ENCODE data around the gene GRN. TPM values are rescaled to one million over a fixed set of nuclear protein-coding genes. Genes with fewer than 3 reads are reported as not detected.
"Not testable (repeated sequence)": the region's sequence is repeated elsewhere in the genome, so short reads cannot be mapped to it uniquely, and the experiment has no call there.

GRN gene
- total RNA-seq, 1 donor from 2014 or later: 327 TPM

GRCh38 chr17:44390250-44390870 is 45.3 kb downstream of the GRN start:
- no peak overlapping the region for H3K4me2 ChIP-seq (ENCODE audit: low read length)
- no peak for TF ChIP-seq EZH2 (IDR thresholded peaks at IDR 0.05; ENCODE audit: insufficient read depth, low read length)
- TF ChIP-seq, protein P1, sequence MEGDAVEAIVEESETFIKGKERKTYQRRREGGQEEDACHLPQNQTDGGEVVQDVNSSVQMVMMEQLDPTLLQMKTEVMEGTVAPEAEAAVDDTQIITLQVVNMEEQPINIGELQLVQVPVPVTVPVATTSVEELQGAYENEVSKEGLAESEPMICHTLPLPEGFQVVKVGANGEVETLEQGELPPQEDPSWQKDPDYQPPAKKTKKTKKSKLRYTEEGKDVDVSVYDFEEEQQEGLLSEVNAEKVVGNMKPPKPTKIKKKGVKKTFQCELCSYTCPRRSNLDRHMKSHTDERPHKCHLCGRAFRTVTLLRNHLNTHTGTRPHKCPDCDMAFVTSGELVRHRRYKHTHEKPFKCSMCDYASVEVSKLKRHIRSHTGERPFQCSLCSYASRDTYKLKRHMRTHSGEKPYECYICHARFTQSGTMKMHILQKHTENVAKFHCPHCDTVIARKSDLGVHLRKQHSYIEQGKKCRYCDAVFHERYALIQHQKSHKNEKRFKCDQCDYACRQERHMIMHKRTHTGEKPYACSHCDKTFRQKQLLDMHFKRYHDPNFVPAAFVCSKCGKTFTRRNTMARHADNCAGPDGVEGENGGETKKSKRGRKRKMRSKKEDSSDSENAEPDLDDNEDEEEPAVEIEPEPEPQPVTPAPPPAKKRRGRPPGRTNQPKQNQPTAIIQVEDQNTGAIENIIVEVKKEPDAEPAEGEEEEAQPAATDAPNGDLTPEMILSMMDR (IDR thresholded peaks at IDR 0.05; ENCODE audit: insufficient read depth, low read depth, low read length): no peak
- peaks cover 3% of the 10 kb centered on the region for H3K27me3 ChIP-seq (ENCODE audit: insufficient read depth, low read length)
- DNase-seq (ENCODE audit: low read depth): no peak
- no peaks in the 10 kb centered on the region for H3K79me2 ChIP-seq (ENCODE audit: insufficient read depth, low read length)
- no peaks in the 10 kb centered on the region for H3K9me3 ChIP-seq (ENCODE audit: insufficient read depth, low read depth, low read length)
- H3K9ac ChIP-seq (ENCODE audit: low read length): no peak overlapping the region
- no peaks in the 10 kb centered on the region for H3K36me3 ChIP-seq (ENCODE audit: insufficient read depth, low read length)
- Mint-ChIP-seq H3K36me3 (ENCODE audit: low read depth, unreplicated experiment) (peaks cover 3% of the 10 kb centered on the region), H3K27ac (ENCODE audit: unreplicated experiment) (no peak overlapping the region), H3K27me3 (ENCODE audit: low read depth, unreplicated experiment) (peaks cover 5% of the 10 kb centered on the region), H3K4me1 (ENCODE audit: low read depth, unreplicated experiment) (no peaks in the 10 kb centered on the region), H3K4me3 (ENCODE audit: unreplicated experiment) (no peak overlapping the region), H3K9me3 (ENCODE audit: unreplicated experiment) (peaks cover 2% of the 10 kb centered on the region)
- no peaks in the 10 kb centered on the region for H4K20me1 ChIP-seq (ENCODE audit: insufficient read depth, low read length)
- no peak overlapping the region for H3K4me3 ChIP-seq (ENCODE audit: insufficient read depth, low read depth, low read length)
- no peak overlapping the region for H3K27ac ChIP-seq (ENCODE audit: low read depth, low read length)
- no peak overlapping the region for H2AFZ ChIP-seq (ENCODE audit: low read depth, low read length)
- peaks cover 7% of the 10 kb centered on the region for H3K4me1 ChIP-seq (ENCODE audit: insufficient read depth, low read length)
- no peak for FAIRE-seq

DNA sequence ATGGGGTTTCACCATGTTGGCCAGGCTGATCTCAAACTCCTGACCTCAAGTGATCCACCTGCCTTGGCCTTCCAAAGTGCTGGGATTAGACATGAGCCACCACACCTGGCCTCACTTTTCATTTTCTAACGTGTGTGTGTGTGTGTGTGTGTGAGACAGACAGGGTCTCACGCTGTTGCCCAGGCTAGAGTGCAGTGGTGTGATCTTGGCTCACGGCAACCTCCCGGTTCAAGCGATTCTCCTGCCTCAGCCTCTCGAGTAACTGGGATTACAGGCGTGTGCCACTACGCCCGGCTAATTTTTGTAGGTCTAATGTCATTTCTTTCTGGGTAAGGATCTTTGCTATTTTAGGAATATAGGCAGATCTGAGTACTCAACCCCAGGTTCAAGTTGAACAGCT is 49.0 kb downstream of the GRN start:
- H3K79me2 ChIP-seq (ENCODE audit: insufficient read depth, low read length); H3K4me3 ChIP-seq (ENCODE audit: insufficient read depth, low read depth, low read length); H3K4me1 ChIP-seq (ENCODE audit: insufficient read depth, low read length); H3K27ac Mint-ChIP-seq (ENCODE audit: unreplicated experiment); H3K9me3 Mint-ChIP-seq (ENCODE audit: unreplicated experiment); H3K4me1 Mint-ChIP-seq (ENCODE audit: low read depth, unreplicated experiment); DNase-seq (ENCODE audit: low read depth); H3K9me3 ChIP-seq (ENCODE audit: insufficient read depth, low read depth, low read length); FAIRE-seq; H3K9ac ChIP-seq (ENCODE audit: low read length); H3K4me3 Mint-ChIP-seq (ENCODE audit: unreplicated experiment); H3K27me3 ChIP-seq (ENCODE audit: insufficient read depth, low read length); H2AFZ ChIP-seq (ENCODE audit: low read depth, low read length); H3K4me2 ChIP-seq (ENCODE audit: low read length); H3K27me3 Mint-ChIP-seq (ENCODE audit: low read depth, unreplicated experiment); H3K27ac ChIP-seq (ENCODE audit: low read depth, low read length): not testable (repeated sequence)
- H3K36me3 ChIP-seq (ENCODE audit: insufficient read depth, low read length): peaks cover 18% of the 10 kb centered on the region
- H3K36me3 Mint-ChIP-seq (ENCODE audit: low read depth, unreplicated experiment): peaks cover 10% of the 10 kb centered on the region
- H4K20me1 ChIP-seq (ENCODE audit: insufficient read depth, low read length): peaks cover 12% of the 10 kb centered on the region

- Mint-ChIP-seq H3K9me3 (ENCODE audit: unreplicated experiment) (no peaks in the 10 kb centered on the region), H3K36me3 (ENCODE audit: low read depth, unreplicated experiment) (peaks cover 15% of the 10 kb centered on the region), H3K4me1 (ENCODE audit: low read depth, unreplicated experiment) (no peaks in the 10 kb centered on the region), H3K27ac (ENCODE audit: unreplicated experiment) (no peak overlapping the region), H3K4me3 (ENCODE audit: unreplicated experiment) (no peak overlapping the region), H3K27me3 (ENCODE audit: low read depth, unreplicated experiment) (no peaks in the 10 kb centered on the region)
- no peak overlapping the region for H3K4me2 ChIP-seq (ENCODE audit: low read length)
- no peak for FAIRE-seq
- H3K4me1 ChIP-seq (ENCODE audit: insufficient read depth, low read length): peaks cover 4% of the 10 kb centered on the region
- H3K36me3 ChIP-seq (ENCODE audit: insufficient read depth, low read length): peaks cover 22% of the 10 kb centered on the region
- no peak overlapping the region for H3K4me3 ChIP-seq (ENCODE audit: insufficient read depth, low read depth, low read length)
- no peaks in the 10 kb centered on the region for H3K79me2 ChIP-seq (ENCODE audit: insufficient read depth, low read length)
- H4K20me1 ChIP-seq (ENCODE audit: insufficient read depth, low read length): peaks cover 14% of the 10 kb centered on the region
- H3K27ac ChIP-seq (ENCODE audit: low read depth, low read length): no peak overlapping the region
- no peaks in the 10 kb centered on the region for H3K27me3 ChIP-seq (ENCODE audit: insufficient read depth, low read length)
- no peak overlapping the region for H2AFZ ChIP-seq (ENCODE audit: low read depth, low read length)
- H3K9ac ChIP-seq (ENCODE audit: low read length): no peak overlapping the region
- no peak for DNase-seq (ENCODE audit: low read depth)
- TF ChIP-seq EZH2 (IDR thresholded peaks at IDR 0.05; ENCODE audit: insufficient read depth, low read length): no peak
- TF ChIP-seq, protein P1 (IDR thresholded peaks at IDR 0.05; ENCODE audit: insufficient read depth, low read depth, low read length): no peak
- no peaks in the 10 kb centered on the region for H3K9me3 ChIP-seq (ENCODE audit: insufficient read depth, low read depth, low read length)
Measured at GRCh38 chr17:44394833-44395232, 49.7 kb downstream of the GRN start.

Measured in astrocyte (in vitro differentiated cells and primary cell).